Parathyroid adenoma (tissue), 2 donors: ENCODE measurements around the gene MAD1L1.

Experiments used
- H2AFZ ChIP-seq: fragments of 300-600 bp; sonication (generic); one replicate; pipeline ENCODE4 v1.7.0; 2017; ENCODE audit warnings: antibody characterized with exemption, mild to moderate bottlenecking
- H3K27ac ChIP-seq: fragments of 300-600 bp; sonication (generic); one replicate; pipeline ENCODE4 v1.7.0; 2017
- H3K27me3 ChIP-seq: fragments of 300-600 bp; sonication (generic); one replicate; pipeline ENCODE4 v1.7.0; 2017; ENCODE audit warnings: low read length; ENCODE audit not compliant: control insufficient read depth, insufficient read depth
- H3K36me3 ChIP-seq: fragments of 300-600 bp; sonication (generic); one replicate; pipeline ENCODE4 v1.7.0; 2017; ENCODE audit warnings: low read length; ENCODE audit not compliant: control insufficient read depth, insufficient read depth
- H3K4me1 ChIP-seq: fragments of 300-600 bp; sonication (generic); one replicate; pipeline ENCODE4 v1.7.0; 2017; ENCODE audit warnings: control low read depth
- H3K4me2 ChIP-seq: fragments of 300-600 bp; sonication (generic); one replicate; pipeline ENCODE4 v1.7.0; 2017; ENCODE audit warnings: low read length
- H3K4me3 ChIP-seq: fragments of 300-600 bp; sonication (generic); one replicate; pipeline ENCODE4 v1.7.0; 2017; ENCODE audit warnings: low read depth, low read length
- H3K79me2 ChIP-seq: fragments of 300-600 bp; sonication (generic); one replicate; pipeline ENCODE4 v1.7.0; 2017; ENCODE audit warnings: control low read depth
- H3K9ac ChIP-seq: fragments of 300-600 bp; sonication (generic); one replicate; pipeline ENCODE4 v1.7.0; 2017; ENCODE audit warnings: mild to moderate bottlenecking
- H3K9me3 ChIP-seq: fragments of 300-600 bp; sonication (generic); one replicate; pipeline ENCODE4 v1.7.0; 2017; ENCODE audit warnings: low read length; ENCODE audit not compliant: control insufficient read depth
- TF ChIP-seq, protein P1 (sequence below): fragments of 300-600 bp; sonication (generic); IDR thresholded peaks from one replicate; pipeline ENCODE4 v1.7.0; 2017; ENCODE audit warnings: antibody characterized with exemption, mild to moderate bottlenecking
- donor health status: primary hyperparathyroidism.

The MAD1L1 gene

DNA sequence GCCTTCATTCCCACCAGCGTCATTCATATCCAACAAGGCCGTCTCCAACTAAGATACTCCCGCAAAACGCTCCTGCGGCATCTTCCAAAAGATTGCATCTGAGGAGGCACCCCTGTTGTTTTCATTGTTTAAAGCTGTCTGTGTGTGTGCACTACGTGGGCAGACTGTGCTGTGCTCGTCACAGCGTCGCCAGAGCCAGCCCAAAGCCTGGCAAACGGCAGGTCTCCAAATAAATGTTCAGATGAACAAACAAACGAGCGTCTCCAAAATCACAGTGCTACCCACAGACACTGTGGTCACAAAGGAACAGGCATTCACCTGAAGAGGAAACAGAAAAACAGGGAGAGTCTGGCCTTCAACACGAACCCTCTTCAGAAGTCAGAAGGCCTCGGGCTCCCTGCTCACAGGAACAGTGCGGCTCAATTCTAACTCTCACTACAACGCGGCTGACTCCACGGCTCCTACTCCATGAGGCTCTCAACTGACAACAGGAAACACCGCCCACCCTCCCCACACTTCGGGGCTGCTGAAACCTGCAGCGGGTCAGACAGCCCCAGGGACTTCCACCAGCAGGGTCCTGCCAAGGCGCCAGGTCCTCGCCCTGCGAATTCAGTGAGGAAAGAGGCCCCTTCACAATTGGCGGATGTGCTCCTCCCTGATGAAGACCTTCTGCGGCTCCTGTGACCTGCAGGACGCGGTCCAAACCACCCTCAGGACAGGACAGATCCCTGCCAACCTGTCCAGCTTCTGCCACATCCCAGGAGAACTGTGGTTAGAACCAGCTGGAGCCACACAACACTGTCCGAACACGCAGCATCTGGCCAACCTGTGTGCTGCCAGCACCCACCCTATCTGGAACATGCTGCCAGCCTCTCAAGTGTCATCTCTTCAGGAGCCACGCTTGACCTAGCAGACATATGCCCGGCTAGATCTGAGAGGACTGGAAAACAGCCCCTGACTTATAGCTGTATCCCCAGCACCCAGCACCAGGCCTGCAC is 36.1 kb downstream of the MAD1L1 start:
- H2AFZ ChIP-seq: no peak overlapping the region
- no peak overlapping the region for H3K27ac ChIP-seq

DNA sequence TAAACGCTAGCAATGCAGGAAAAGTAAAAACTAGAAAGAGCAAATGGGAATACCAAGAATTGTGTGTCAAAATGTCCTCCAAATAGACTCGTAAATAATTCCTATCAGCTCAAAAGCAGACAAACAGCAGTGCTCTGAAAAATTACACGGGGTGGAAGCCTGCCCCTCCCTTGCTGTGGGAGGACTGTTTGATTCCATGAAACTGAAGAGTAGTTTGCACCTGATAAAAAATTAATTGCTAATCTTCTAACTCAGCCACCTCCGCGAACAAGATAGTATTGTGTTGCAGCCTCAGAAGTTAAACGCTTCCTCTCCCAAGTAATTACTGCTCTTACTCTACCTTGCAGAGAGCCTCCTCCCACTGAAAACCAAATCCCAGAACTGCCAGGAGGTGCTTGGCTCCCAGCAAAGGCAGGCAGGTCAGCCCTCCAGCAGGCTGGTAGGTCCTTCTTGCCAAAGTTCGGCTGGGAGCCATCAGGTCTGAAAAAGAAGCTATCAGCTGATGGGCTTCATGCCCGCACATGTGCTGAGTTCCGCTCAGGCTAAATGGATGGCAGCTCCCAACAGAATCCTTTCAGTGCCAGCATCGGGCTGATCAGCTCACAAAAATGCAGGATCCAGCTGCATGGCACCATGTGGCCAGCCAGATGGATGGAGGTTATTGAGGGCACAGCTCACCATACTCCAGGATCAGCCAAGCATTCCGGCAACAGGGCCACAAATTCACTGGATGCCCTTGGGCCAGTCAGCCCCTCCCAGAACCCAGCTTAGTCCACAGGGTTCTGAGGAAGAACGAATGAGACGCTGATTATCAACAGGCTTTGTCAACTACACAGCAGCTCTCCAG is 37.1 kb downstream of the MAD1L1 start:
- H3K4me1 ChIP-seq: no peaks in the 10 kb centered on the region
- H2AFZ ChIP-seq: no peak overlapping the region
- no peak overlapping the region for H3K4me2 ChIP-seq
- no peak overlapping the region for H3K27ac ChIP-seq
- H3K4me3 ChIP-seq: no peak overlapping the region
- TF ChIP-seq, protein P1, sequence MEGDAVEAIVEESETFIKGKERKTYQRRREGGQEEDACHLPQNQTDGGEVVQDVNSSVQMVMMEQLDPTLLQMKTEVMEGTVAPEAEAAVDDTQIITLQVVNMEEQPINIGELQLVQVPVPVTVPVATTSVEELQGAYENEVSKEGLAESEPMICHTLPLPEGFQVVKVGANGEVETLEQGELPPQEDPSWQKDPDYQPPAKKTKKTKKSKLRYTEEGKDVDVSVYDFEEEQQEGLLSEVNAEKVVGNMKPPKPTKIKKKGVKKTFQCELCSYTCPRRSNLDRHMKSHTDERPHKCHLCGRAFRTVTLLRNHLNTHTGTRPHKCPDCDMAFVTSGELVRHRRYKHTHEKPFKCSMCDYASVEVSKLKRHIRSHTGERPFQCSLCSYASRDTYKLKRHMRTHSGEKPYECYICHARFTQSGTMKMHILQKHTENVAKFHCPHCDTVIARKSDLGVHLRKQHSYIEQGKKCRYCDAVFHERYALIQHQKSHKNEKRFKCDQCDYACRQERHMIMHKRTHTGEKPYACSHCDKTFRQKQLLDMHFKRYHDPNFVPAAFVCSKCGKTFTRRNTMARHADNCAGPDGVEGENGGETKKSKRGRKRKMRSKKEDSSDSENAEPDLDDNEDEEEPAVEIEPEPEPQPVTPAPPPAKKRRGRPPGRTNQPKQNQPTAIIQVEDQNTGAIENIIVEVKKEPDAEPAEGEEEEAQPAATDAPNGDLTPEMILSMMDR: no peak
- H3K36me3 ChIP-seq: no peaks in the 10 kb centered on the region
- H3K9me3 ChIP-seq: no peaks in the 10 kb centered on the region
- H3K27me3 ChIP-seq: no peaks in the 10 kb centered on the region
- no peak overlapping the region for H3K9ac ChIP-seq
- H3K79me2 ChIP-seq: peaks cover 2% of the 10 kb centered on the region

More for the DNA sequence above, 36.1 kb downstream of the MAD1L1 start:
- TF ChIP-seq, protein P1: no peak
- H3K79me2 ChIP-seq: peaks cover 2% of the 10 kb centered on the region
- H3K4me2 ChIP-seq: no peak overlapping the region
- no peaks in the 10 kb centered on the region for H3K9me3 ChIP-seq
- no peak overlapping the region for H3K9ac ChIP-seq
- H3K4me1 ChIP-seq: no peaks in the 10 kb centered on the region
- H3K36me3 ChIP-seq: no peaks in the 10 kb centered on the region
- no peaks in the 10 kb centered on the region for H3K27me3 ChIP-seq
- H3K4me3 ChIP-seq: no peak overlapping the region

DNA sequence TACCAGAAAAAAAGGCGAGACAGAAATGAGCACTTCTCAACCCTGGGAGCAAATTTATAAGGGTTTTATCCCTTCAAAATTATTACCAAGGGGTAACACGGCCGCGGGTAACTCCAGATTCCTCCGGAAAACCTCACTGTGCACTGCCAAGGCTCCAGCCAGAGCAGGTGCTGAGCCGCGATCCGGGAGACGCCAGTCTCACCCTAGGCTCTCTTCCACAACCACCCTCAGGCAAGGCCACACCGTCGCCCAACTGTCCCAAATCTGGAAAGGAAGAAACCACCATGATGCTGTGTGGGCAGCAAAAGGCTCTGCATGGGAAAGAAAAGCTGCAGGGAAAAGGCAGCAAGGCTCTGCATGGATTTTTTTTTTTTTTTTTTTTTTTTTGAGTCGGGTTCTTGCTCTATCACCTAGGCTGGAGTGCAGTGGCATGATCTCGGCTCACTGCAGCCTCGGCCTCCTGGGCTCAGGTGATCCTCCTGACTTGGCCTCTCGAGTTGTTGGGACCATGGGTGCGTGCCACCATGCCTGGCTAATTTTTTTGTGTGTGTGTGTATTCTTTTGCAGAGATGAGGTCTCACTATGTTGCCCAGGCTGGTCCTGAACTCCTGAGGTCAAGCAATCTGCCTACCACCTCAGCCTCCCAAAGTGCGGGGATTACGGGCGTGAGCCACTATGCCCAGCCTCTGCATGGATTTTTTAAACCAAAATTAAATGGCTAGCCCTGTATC is 39.0 kb downstream of the MAD1L1 start:
- Histone ChIP-seq H3K4me1 (no peaks in the 10 kb centered on the region), H3K4me2 (no peak overlapping the region), H3K36me3 (no peaks in the 10 kb centered on the region), H3K79me2 (no peaks in the 10 kb centered on the region), H3K27ac (no peak overlapping the region), H3K9me3 (no peaks in the 10 kb centered on the region), H3K9ac (no peak overlapping the region), H2AFZ (no peak overlapping the region), H3K27me3 (no peaks in the 10 kb centered on the region), H3K4me3 (no peak overlapping the region)
- TF ChIP-seq, protein P1: no peak

DNA sequence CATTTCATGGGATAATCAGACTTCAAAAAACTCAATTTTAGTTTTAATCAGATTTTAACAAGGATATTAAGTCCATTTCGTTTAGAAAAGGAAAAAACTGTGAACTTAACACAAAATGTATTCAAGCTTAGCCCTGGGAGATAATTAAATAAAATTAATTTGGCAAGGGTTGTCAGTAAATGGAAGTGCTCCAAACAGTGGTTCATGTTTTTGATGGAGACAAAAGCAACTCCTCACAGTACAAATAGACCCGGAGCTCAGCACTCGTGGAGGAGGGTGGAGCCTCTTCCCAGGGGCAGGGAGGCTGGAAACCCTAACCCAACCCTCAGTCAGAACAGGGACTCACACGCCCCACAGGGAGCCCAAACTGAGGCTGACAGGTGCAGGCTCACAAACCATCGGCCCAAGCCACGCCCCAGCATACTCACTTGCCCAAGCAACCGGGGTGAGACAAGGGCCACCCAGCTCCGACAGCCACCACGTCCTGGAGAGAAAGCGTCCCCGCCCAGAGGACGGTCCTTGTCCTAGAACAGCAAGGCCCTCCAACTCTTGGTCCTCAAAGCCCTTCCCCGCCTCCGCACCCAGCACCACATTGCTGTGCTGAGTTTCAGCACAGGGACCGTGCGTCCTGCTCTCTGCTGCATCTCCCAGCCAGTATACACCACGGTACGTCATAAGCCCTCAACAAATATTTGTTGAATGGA is 39.8 kb downstream of the MAD1L1 start:
- Histone ChIP-seq H3K4me3 (no peak overlapping the region), H3K27ac (no peak overlapping the region)
- TF ChIP-seq, protein P1: no peak

More for the DNA sequence above, 39.8 kb downstream of the MAD1L1 start:
- Histone ChIP-seq H3K4me2 (no peak overlapping the region), H3K36me3 (no peaks in the 10 kb centered on the region), H2AFZ (no peak overlapping the region), H3K9me3 (no peaks in the 10 kb centered on the region), H3K4me1 (no peaks in the 10 kb centered on the region), H3K9ac (no peak overlapping the region), H3K27me3 (no peaks in the 10 kb centered on the region), H3K79me2 (no peaks in the 10 kb centered on the region)
